ENCODE measurements around the gene DNAAF5.
"Not testable (repeated sequence)": the region's sequence is repeated elsewhere in the genome, so short reads cannot be mapped to it uniquely, and the experiment has no call there.

DNAAF5 gene

GRCh38 chr7:785416-785815 is 58.9 kb downstream of the DNAAF5 start:
- no peak for DNase-seq

DNA sequence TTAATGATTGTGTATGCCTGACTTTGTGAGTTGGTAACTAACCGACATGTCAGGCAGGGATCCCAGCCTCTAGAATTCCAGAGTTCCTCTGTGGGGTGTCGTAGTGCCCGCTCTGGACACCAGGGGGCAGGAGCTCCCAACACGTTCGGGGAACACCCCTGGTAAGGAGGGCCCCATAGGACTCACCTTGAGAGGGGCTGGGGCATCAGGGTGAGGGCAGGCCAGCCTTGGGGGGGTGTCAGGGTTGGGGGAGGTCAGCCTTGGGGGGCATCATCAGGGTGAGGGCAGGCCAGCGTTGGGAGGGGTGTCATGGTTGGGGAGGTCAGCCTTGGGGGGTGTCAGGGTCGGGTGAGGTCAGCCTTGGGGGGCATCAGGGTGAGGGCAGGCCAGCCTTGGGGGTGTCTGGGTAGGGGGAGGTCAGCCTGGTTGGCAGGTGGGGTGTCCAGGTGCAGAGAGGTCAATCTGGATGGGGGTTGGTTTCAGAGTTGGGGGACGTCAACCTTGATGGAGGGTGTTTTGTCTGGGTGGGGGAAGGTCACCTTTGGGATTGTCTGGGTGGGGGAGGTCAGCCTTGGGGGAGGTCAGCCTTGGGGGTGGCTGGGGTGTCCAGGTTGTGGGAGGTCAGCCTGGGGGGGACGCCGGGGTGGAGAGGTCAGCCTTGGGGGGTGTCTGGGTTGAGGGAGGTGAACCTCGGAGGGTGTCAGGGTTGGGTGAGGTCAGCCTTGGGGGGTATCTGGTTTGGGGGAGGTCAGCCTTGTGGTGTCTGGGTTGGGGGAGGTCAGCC is 60.2 kb downstream of the DNAAF5 start:
- DNase-seq: peak; percentile 82

- DNase-seq: no peak
Observed at GRCh38 chr7:787332-788240, 61.1 kb downstream of the DNAAF5 start.

DNA sequence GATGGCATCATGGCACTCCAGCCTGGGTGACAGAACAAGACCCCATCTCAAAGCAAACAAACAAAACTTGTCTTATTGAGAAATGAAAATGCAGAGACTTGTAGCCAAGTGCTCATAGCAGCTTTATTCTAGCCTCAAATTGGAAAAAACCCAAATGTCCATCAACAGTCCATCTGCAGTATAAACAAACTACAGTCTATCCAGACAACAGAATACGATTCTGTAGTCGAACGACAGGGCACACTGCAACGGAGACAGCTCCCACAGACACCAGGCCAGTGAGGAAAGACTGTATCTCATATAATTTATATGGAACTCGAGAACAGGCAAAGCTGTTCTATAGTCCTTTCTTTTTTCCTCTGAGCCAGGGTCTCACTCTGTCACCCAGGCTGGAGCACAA is 65.0 kb downstream of the DNAAF5 start:
- no peak for DNase-seq

- DNase-seq: no peak
Observed at GRCh38 chr7:794207-794606, 67.7 kb downstream of the DNAAF5 start.

DNA sequence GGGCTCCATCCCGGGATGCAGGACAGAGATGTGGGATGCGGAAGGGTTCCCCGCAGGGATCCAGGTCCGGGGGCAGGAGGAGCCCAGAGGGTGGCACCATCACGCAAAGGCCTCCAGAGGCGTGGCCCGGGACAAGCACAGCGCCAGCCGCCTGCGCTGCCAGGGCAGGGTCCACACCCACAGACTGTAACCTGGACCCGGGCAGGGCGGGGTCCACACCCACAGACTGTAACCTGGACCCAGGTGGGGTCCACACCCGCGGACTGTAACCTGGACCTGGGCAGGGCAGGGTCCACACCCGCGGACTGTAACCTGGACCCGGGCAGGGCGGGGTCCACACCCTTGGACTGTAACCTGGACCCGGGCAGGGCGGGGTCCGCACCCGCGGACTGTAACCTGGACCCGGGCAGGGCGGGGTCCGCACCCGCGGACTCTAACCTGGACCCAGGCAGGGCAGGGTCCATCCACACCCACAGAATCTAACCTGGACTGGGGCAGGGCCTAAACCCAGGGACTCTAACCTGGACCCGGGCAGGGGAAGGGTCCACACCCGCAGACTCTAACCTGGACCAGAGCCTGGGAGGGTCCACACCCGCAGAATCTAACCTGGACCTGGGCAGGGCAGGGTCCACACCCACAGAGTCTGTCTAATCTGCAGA is 68.3 kb downstream of the DNAAF5 start:
- no peak for DNase-seq

DNA sequence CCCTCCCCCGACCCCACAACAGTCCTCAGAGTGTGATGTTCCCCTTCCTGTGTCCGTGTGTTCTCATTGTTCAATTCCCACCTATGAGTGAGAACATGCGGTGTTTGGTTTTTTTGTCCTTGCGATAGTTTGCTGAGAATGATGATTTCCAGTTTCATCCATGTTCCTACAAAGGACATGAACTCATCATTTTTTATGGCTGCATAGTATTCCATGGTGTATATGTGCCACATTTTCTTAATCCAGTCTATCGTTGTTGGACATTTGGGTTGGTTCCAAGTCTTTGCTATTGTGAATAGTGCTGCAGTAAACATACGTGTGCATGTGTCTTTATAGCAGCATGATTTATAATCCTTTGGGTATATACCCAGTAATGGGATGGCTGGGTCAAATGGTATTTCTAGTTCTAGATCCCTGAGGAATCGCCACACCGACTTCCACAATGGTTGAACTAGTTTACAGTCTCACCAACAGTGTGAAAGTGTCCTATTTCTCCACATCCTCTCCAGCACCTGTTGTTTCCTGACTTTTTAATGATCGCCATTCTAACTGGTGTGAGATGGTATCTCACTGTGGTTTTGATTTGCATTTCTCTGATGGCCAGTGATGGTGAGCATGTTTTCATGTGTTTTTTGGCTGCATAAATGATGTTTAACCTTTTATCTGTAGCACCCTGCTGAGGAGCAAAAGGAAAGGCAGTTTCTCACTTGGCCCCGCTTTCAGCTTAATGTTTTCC is 70.1 kb downstream of the DNAAF5 start:
- not testable (repeated sequence) for DNase-seq

- no peak for DNase-seq
Observed at GRCh38 chr7:798921-799470, 72.5 kb downstream of the DNAAF5 start.

DNA sequence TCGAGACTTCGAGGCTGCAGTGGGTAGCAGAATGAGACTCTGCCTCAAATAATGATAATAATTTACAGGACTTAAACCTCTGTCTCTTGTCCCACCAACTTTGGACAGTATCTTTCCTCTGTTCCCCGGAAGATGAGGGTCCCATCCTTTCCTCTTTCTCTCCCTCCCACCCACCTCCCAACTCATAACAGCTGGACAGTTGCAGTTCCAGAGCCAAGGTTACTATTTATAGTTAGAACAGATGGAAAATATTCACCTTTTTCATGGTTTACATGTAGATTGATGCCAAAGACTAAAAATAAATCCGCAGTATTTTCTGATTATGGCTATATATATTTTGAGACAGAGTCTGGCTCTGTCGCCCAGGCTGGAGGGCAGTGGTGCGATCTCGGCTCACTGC is 74.2 kb downstream of the DNAAF5 start:
- DNase-seq: no peak

DNA sequence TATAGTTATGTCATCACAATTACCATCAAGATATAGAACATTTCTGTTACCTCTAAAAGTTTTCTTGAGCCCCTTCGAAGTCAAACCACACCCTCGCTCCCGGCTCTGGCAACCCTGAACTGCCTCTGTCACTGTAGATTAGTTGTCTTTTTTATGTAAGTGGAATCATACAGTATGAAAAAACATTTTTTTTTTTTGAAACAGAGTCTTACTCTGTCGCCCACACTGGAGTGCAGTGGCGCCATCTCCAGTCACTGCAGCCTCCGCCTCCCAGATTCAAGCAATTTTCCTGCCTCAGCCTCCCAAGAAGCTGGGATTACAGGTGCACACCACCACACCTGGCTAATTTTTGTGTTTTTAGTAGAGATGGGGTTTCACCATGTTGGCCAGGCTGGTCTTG is 74.9 kb downstream of the DNAAF5 start:
- DNase-seq: not testable (repeated sequence)

DNA sequence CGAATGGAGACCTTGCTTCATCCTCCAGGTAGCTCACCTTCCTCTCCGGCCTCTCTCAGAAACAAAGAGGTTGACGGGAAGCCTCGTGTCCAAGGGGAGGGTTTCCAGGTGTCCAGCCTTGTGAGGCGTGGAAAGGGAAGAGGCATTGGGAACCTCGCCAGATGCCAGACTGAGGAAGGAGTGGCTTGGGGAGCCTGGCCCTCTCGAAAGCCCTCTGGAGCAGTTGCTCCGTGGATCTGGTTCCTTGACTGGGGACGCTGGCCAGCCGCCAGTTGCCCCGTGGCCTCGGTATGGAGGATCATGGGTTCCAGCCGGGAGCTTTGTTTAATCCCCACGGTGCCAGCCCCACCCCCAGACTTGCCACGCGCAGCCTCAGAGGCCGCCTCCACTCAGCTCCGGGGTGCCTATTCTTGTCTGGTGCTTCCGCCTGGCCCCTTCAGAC is 75.5 kb downstream of the DNAAF5 start:
- DNase-seq: no peak

- DNase-seq: no peak
Observed at GRCh38 chr7:802500-803242, 76.2 kb downstream of the DNAAF5 start.

- no peak for DNase-seq
Observed at GRCh38 chr7:803243-803635, 76.7 kb downstream of the DNAAF5 start.

- not testable (repeated sequence) for DNase-seq
Observed at GRCh38 chr7:803796-804195, 77.3 kb downstream of the DNAAF5 start.

GRCh38 chr7:805261-805660 is 78.8 kb downstream of the DNAAF5 start:
- no peak for DNase-seq

- DNase-seq: peak; percentile 31
Observed at GRCh38 chr7:815284-816216, 89.1 kb downstream of the DNAAF5 start.

DNA sequence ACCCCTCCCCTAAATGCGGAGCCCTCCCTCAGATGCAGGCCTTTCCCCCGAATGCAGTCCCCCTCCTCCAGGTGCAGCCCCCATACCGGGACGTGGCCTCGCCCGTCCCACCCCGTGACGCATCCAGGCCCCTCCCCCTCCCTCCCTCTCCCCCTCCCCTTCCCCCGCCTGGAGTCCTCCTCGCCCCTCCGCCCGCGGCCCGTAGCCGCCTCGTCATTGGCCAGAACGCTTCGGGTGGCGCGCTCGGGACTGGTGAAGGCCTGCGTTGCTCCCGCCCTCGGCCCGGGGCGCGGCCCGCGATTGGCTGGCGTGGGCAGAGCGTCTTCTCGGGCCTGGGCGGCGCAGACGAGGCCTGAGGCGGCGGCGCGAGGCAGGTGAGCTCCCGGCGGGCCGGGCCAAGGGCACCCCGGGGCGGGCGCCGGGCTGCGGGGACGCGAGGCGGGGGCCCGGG is 89.8 kb downstream of the DNAAF5 start:
- peak; percentile 97 for DNase-seq

DNA sequence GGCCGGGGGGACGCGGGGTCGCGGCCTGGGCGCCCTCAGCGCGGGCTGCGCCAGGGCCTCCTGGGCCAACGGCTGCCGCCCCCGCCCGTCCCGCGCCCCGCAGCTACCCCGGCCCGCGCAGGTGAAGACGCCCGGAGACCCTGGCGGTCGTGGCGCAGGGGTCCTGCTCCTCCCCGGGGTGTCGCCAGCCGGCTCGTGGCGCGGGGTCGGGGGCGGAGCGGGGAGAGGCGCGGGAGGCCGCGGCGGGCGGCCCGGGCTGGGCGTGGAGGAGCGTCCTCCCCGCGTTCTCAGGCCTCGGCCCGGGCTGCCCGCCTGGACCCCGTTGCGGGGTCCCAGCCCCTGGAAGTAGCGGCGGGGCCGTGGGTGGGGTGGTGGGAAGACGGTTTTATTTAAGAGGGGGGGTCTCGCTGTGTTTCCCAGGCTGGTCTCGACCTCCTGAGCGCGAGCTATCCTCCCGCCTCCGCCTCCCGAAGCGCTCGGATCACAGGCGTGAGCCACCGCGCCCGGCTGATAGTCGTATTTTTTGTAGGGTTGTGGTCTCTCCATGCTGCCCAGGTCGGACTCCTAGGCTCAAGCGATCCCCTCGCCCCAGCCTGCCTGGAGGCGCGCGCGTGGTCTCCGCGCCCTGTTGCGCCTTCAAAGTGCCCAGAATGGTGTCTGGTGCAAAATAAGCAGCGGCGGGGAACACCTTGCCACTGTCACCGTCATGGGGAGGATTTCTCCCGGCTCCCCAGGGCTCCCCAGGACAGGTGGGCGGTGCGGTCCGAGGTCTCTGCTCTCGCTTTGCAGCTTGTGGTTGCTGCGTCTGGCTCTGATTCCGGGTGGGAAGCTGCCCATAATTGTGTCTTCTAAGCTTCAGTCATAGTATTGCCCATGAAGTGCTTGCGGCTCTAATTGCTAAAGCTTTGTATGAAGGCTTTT is 90.5 kb downstream of the DNAAF5 start:
- peak; percentile 58 for DNase-seq

DNA sequence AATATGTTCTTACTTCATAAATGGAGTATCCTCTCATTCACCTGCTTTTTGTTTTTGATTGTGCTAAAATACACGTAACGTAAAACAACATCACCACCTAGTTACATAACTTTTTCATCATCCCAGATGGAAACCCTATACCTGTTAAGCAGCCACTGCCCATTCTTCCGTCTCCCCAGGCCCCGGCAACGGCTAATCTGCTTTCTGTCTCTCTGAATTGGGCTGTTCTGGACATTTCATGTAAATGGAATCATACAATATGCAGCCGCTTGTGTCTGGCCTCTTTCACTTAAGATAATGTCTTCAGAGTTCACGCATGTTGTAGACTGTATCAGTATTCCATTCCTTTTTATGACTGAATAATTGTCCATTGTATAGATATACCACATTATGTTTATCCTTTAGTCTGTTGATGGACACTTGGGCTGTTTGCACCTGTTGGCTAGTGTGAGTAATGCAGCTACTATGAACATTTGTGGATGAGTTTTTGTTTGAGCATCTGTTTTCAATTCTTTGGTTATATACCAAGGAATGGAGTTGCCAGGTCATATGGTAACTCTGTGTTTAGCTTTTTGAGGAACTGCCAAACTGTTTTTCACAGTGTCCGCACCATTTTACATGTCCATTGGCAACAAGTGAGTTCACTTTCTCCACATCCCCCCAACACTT is 91.7 kb downstream of the DNAAF5 start:
- DNase-seq: no peak
